Measurements from ENCODE around the gene TBX2. TPM values are rescaled to one million over a fixed set of nuclear protein-coding genes. Genes with fewer than 3 reads are reported as not detected.

TBX2 gene
- total RNA-seq, 1 experiment from 2014 or later, result not detected

DNA sequence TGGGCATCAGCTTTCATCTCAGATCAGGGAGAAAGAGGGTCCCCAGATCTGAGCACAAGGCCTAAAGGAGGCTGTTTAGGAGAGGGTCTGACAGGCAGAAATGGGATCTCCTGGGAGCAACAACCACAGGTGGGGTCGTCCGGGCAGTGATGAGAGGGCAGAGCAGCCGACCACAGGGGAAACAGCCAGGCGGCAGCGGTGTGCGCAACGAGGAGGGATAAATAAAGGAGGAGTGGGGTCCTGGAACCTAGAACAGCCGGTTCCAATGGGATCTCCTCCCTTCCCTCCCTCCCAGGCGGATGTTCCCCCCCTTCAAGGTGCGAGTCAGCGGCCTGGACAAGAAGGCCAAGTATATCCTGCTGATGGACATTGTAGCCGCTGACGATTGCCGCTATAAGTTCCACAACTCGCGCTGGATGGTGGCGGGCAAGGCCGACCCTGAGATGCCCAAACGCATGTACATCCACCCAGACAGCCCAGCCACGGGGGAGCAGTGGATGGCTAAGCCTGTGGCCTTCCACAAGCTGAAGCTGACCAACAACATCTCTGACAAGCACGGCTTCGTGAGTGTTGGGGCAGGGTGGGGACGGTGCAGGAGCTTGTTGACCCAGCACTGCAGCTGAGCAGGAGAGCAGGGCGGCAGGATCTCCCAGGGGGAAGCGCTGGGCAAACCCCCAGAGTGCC is 1.9 kb downstream of the TBX2 start:
- no peak overlapping the region for H2BK12ac ChIP-seq (ENCODE audit: insufficient read length, low read depth, low read length)
- H3K79me1 ChIP-seq (ENCODE audit: insufficient read depth, low read depth, low read length, poor library complexity, severe bottlenecking), result no peaks in the 10 kb centered on the region
- no peaks in the 10 kb centered on the region for H3K79me2 ChIP-seq (ENCODE audit: insufficient read depth, low read length)
- no peak overlapping the region for H3K18ac ChIP-seq (ENCODE audit: insufficient read length, low read depth, low read length)
- no peak overlapping the region for H4K5ac ChIP-seq (ENCODE audit: insufficient read length, low read depth, low read length)
- H3K27ac ChIP-seq (ENCODE audit: insufficient read length, low read depth, low read length), result no peak overlapping the region
- H3T11ph ChIP-seq (ENCODE audit: low read length), result no peak overlapping the region
- Mint-ChIP-seq H3K27ac (no peak overlapping the region), H3K4me3 (peak overlapping the region in 1 of 2 experiments; percentile 62; a peak in 2 of 5 replicates), H3K9me3 (peaks cover 0 to 5% of the 10 kb centered on the region in 2 experiments; a peak in 4 of 5 replicates), H3K36me3 (ENCODE audit: insufficient read depth in 1 of 3, low read depth in 3 of 3) (no peaks in the 10 kb centered on the region), H3K27me3 (ENCODE audit: low read depth) (peaks cover 94% of the 10 kb centered on the region), H3K4me1 (peaks cover 24 to 27% of the 10 kb centered on the region in 2 experiments)
- H2BK5ac ChIP-seq (ENCODE audit: insufficient read length, low read length), result no peak overlapping the region
- no peak overlapping the region for H4K8ac ChIP-seq (replicated peaks; ENCODE audit: insufficient read length, low read depth, low read length)
- no peak overlapping the region for H4K91ac ChIP-seq (ENCODE audit: insufficient read length, low read depth, low read length)
- H4K20me1 ChIP-seq (ENCODE audit: control insufficient read depth, insufficient read depth, insufficient read length), result peaks cover 2% of the 10 kb centered on the region
- WGBS (ENCODE audit: extremely low coverage, insufficient read length, low lambda C conversion rate), result no CpG with 5 or more reads among the region's 25 CpGs
- no peaks in the 10 kb centered on the region for H3K9me3 ChIP-seq (ENCODE audit: control insufficient read depth, low read depth, low read length)
- no peak overlapping the region for H3K56ac ChIP-seq (ENCODE audit: insufficient read length, low read depth, low read length)
- peaks cover 9% of the 10 kb centered on the region for H3K23me2 ChIP-seq (ENCODE audit: insufficient read length, low read depth, low read length, poor library complexity, severe bottlenecking)
- H3K4me2 ChIP-seq (ENCODE audit: insufficient read depth, insufficient read length, low read length), result no peak overlapping the region
- no peak overlapping the region for H2BK15ac ChIP-seq (ENCODE audit: low read depth, low read length)
- H2BK120ac ChIP-seq (ENCODE audit: low read depth, low read length, poor library complexity, severe bottlenecking), result no peak overlapping the region
- H3K9ac ChIP-seq (ENCODE audit: extremely low read depth, insufficient read length, low read length), result no peak overlapping the region
- H2AFZ ChIP-seq (ENCODE audit: low read length), result no peak overlapping the region
- H3K14ac ChIP-seq (ENCODE audit: insufficient read depth, low read length), result no peak overlapping the region
- no peak overlapping the region for H2BK20ac ChIP-seq (ENCODE audit: low read depth, low read length, poor library complexity, severe bottlenecking)
- H3K23ac ChIP-seq (ENCODE audit: insufficient read length, low read depth, low read length), result no peak overlapping the region
- TF ChIP-seq, protein P1, sequence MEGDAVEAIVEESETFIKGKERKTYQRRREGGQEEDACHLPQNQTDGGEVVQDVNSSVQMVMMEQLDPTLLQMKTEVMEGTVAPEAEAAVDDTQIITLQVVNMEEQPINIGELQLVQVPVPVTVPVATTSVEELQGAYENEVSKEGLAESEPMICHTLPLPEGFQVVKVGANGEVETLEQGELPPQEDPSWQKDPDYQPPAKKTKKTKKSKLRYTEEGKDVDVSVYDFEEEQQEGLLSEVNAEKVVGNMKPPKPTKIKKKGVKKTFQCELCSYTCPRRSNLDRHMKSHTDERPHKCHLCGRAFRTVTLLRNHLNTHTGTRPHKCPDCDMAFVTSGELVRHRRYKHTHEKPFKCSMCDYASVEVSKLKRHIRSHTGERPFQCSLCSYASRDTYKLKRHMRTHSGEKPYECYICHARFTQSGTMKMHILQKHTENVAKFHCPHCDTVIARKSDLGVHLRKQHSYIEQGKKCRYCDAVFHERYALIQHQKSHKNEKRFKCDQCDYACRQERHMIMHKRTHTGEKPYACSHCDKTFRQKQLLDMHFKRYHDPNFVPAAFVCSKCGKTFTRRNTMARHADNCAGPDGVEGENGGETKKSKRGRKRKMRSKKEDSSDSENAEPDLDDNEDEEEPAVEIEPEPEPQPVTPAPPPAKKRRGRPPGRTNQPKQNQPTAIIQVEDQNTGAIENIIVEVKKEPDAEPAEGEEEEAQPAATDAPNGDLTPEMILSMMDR (conservative IDR thresholded peaks at IDR 0.05), result no peak
- H2AK5ac ChIP-seq (ENCODE audit: insufficient read length, low read length), result no peak overlapping the region
- peaks cover 90% of the 10 kb centered on the region for H3K27me3 ChIP-seq (ENCODE audit: insufficient read depth, low read length)
- no peaks in the 10 kb centered on the region for H3K4me1 ChIP-seq (ENCODE audit: insufficient read depth, low read length)
- DNase-seq, result peak; percentile 63
- no peak overlapping the region for H3K4ac ChIP-seq (ENCODE audit: low read depth, low read length)

Data from H9 (cell line).